Astrocyte (in vitro differentiated cells and primary cell): ENCODE data around the gene FADS6. TPM values are rescaled to one million over a fixed set of nuclear protein-coding genes. Genes with fewer than 3 reads are reported as not detected.

Experiments used
- DNase-seq: peaks from one replicate; pipeline ENCODE4 v3.0.0-alpha.2; 2010; ENCODE audit warnings: low read depth
- FAIRE-seq: peaks from 2 replicates; lab custom pipeline; 2011; peaks lifted over from hg19 to GRCh38; lab: Jason Lieb, UNC
- H2AFZ ChIP-seq: 2 replicates; pipeline ENCODE4 v1.6.0; 2012; ENCODE audit warnings: low read depth, low read length, inconsistent platforms
- H3K27ac ChIP-seq: 2 replicates; pipeline ENCODE4 v1.5.1; 2011; ENCODE audit warnings: low read depth, low read length, inconsistent platforms
- H3K27me3 ChIP-seq: 2 replicates; pipeline ENCODE4 v1.6.0; 2011; ENCODE audit warnings: low read length, inconsistent platforms; ENCODE audit not compliant: insufficient read depth
- H3K36me3 ChIP-seq: 2 replicates; pipeline ENCODE4 v1.5.1; 2011; ENCODE audit warnings: low read length, inconsistent platforms; ENCODE audit not compliant: insufficient read depth
- H3K4me1 ChIP-seq: 2 replicates; pipeline ENCODE4 v1.5.1; 2011; ENCODE audit warnings: low read length, inconsistent platforms; ENCODE audit not compliant: insufficient read depth
- H3K4me2 ChIP-seq: 2 replicates; pipeline ENCODE4 v1.6.0; 2012; ENCODE audit warnings: low read length, inconsistent platforms
- H3K4me3 ChIP-seq: 2 replicates; pipeline ENCODE4 v1.5.1; 2011; ENCODE audit warnings: low read depth, mild to moderate bottlenecking, low read length, inconsistent platforms; ENCODE audit not compliant: insufficient read depth
- H3K79me2 ChIP-seq: 2 replicates; pipeline ENCODE4 v1.6.0; 2012; ENCODE audit warnings: mild to moderate bottlenecking, low read length, inconsistent platforms; ENCODE audit not compliant: insufficient read depth
- H3K9ac ChIP-seq: 2 replicates; pipeline ENCODE4 v1.6.0; 2012; ENCODE audit warnings: mild to moderate bottlenecking, low read length, inconsistent platforms
- H3K9me3 ChIP-seq: 2 replicates; pipeline ENCODE4 v1.5.1; 2012; ENCODE audit warnings: low read depth, mild to moderate bottlenecking, low read length, inconsistent platforms; ENCODE audit not compliant: insufficient read depth
- H4K20me1 ChIP-seq: 2 replicates; pipeline ENCODE4 v1.6.0; 2012; ENCODE audit warnings: low read length, inconsistent platforms; ENCODE audit not compliant: insufficient read depth
- H3K27ac Mint-ChIP-seq: one replicate; pipeline ENCODE4 v1.8.0; 2021; ENCODE audit warnings: mild to moderate bottlenecking, mixed read lengths; ENCODE audit not compliant: unreplicated experiment
- H3K27me3 Mint-ChIP-seq: one replicate; pipeline ENCODE4 v1.8.0; 2021; ENCODE audit warnings: low read depth, mixed read lengths; ENCODE audit not compliant: unreplicated experiment
- H3K36me3 Mint-ChIP-seq: one replicate; pipeline ENCODE4 v1.8.0; 2021; ENCODE audit warnings: low read depth, mixed read lengths; ENCODE audit not compliant: unreplicated experiment
- H3K4me1 Mint-ChIP-seq: one replicate; pipeline ENCODE4 v1.8.0; 2021; ENCODE audit warnings: low read depth, mixed read lengths; ENCODE audit not compliant: unreplicated experiment
- H3K4me3 Mint-ChIP-seq: one replicate; pipeline ENCODE4 v1.8.0; 2021; ENCODE audit warnings: mild to moderate bottlenecking, moderate library complexity, mixed read lengths; ENCODE audit not compliant: unreplicated experiment
- H3K9me3 Mint-ChIP-seq: one replicate; pipeline ENCODE4 v1.8.0; 2021; ENCODE audit warnings: mild to moderate bottlenecking, mixed read lengths; ENCODE audit not compliant: unreplicated experiment
- CTCF ChIP-seq: IDR thresholded peaks from 2 replicates; pipeline ENCODE4 v1.5.1; 2011; ENCODE audit warnings: low read depth, mild to moderate bottlenecking, inconsistent platforms, low read length, moderate library complexity; ENCODE audit not compliant: insufficient read depth
- EZH2 ChIP-seq: IDR thresholded peaks from 2 replicates; pipeline ENCODE4 v1.6.1; 2012; ENCODE audit warnings: mild to moderate bottlenecking, low read length, inconsistent platforms; ENCODE audit not compliant: insufficient read depth
- total RNA-seq: library from RNA; stranded (reverse); gene quantifications from 2 replicates; pipeline ENCODE4 v1.2.1, GENCODE V29; 2021

Gene FADS6
- total RNA-seq, 1 donor from 2014 or later: not detected

GRCh38 chr17:74868908-74869255, 24.6 kb downstream of the FADS6 start:
- FAIRE-seq: no peak
- Mint-ChIP-seq H3K27me3 (no peaks in the 10 kb centered on the region), H3K27ac (no peak overlapping the region), H3K4me1 (peaks cover 14% of the 10 kb centered on the region), H3K4me3 (peak overlapping the region; percentile 12), H3K36me3 (peaks cover 16% of the 10 kb centered on the region), H3K9me3 (no peaks in the 10 kb centered on the region)
- no peak overlapping the region for H3K27ac ChIP-seq
- no peaks in the 10 kb centered on the region for H3K27me3 ChIP-seq
- H3K9me3 ChIP-seq: no peaks in the 10 kb centered on the region
- no peak for DNase-seq
- H3K36me3 ChIP-seq: no peaks in the 10 kb centered on the region
- peaks cover 9% of the 10 kb centered on the region for H3K79me2 ChIP-seq
- H3K4me2 ChIP-seq: no peak overlapping the region
- peaks cover 42% of the 10 kb centered on the region for H4K20me1 ChIP-seq
- TF ChIP-seq EZH2 (no peak), CTCF (no peak)
- peaks cover 16% of the 10 kb centered on the region for H3K4me1 ChIP-seq
- no peak overlapping the region for H3K9ac ChIP-seq
- H2AFZ ChIP-seq: no peak overlapping the region
- H3K4me3 ChIP-seq: no peak overlapping the region

GRCh38 chr17:74868251-74868907, 25.1 kb downstream of the FADS6 start:
- Histone ChIP-seq H3K4me2 (no peak overlapping the region), H4K20me1 (peaks cover 44% of the 10 kb centered on the region), H3K9ac (no peak overlapping the region), H3K4me3 (no peak overlapping the region), H3K79me2 (peaks cover 9% of the 10 kb centered on the region), H2AFZ (no peak overlapping the region), H3K9me3 (no peaks in the 10 kb centered on the region), H3K36me3 (peaks cover 2% of the 10 kb centered on the region), H3K27ac (no peak overlapping the region), H3K4me1 (peaks cover 16% of the 10 kb centered on the region), H3K27me3 (no peaks in the 10 kb centered on the region)
- H3K9me3 Mint-ChIP-seq: no peaks in the 10 kb centered on the region
- H3K27ac Mint-ChIP-seq: no peak overlapping the region
- peaks cover 21% of the 10 kb centered on the region for H3K36me3 Mint-ChIP-seq
- H3K4me3 Mint-ChIP-seq: peak overlapping the region; percentile 12
- DNase-seq (no peak), FAIRE-seq (no peak)
- no peaks in the 10 kb centered on the region for H3K27me3 Mint-ChIP-seq
- peaks cover 14% of the 10 kb centered on the region for H3K4me1 Mint-ChIP-seq
- TF ChIP-seq CTCF (no peak), EZH2 (no peak)

DNA sequence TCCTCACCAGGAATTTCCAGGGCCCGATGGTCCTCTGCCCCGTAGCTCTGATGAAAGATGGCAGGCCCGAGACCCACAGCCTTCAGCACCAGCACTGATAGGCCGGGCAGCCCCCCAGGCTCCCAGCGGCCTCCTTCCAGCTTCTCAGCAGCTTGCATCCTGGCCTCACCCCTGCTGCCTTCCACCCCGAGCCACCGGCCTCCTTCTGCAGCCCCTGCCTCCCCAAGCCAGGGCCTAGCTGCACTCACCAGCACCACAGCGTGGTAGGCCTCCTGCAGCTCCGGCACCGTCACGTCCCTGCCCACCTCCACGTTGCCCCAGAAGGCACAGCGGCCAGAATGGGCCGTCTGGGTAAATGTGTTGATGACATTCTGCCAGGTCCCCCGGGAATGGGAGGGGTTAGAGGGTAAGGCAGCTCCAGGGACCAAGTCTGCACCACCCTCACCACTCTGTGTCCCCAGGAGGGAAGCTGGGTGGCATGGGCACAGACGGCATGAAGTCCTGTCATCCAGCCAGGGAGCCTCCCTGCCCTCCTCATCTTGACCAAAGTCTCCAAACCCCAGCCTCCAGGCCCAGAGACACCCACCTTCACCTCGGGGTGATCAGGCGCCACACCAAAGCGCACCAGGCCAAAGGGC, 27.1 kb downstream of the FADS6 start:
- H3K4me3 Mint-ChIP-seq: no peak overlapping the region

More for the DNA sequence above, 27.1 kb downstream of the FADS6 start:
- peaks cover 52% of the 10 kb centered on the region for H4K20me1 ChIP-seq
- no peak overlapping the region for H3K27ac ChIP-seq
- no peak overlapping the region for H2AFZ ChIP-seq
- H3K79me2 ChIP-seq: peaks cover under 1% of the 10 kb centered on the region
- Mint-ChIP-seq H3K9me3 (no peaks in the 10 kb centered on the region), H3K4me1 (peaks cover 12% of the 10 kb centered on the region), H3K27me3 (peaks cover 2% of the 10 kb centered on the region), H3K36me3 (peaks cover 24% of the 10 kb centered on the region), H3K27ac (no peak overlapping the region)
- H3K4me3 ChIP-seq: no peak overlapping the region
- H3K4me1 ChIP-seq: peaks cover 4% of the 10 kb centered on the region
- no peak overlapping the region for H3K9ac ChIP-seq
- TF ChIP-seq EZH2 (no peak), CTCF (no peak)
- peaks cover 5% of the 10 kb centered on the region for H3K27me3 ChIP-seq
- no peak overlapping the region for H3K4me2 ChIP-seq
- FAIRE-seq: no peak
- no peaks in the 10 kb centered on the region for H3K9me3 ChIP-seq
- no peak for DNase-seq
- peaks cover 3% of the 10 kb centered on the region for H3K36me3 ChIP-seq
